HG03064 (cell line): ENCODE data around the gene CKAP2L.

Experiments
- ATAC-seq: cut with Tn5 transposase; IDR thresholded peaks from one replicate; pipeline ENCODE4 v1.9.1; 2021; ENCODE audit warnings: low read depth; ENCODE audit not compliant: unreplicated experiment

CKAP2L gene

DNA sequence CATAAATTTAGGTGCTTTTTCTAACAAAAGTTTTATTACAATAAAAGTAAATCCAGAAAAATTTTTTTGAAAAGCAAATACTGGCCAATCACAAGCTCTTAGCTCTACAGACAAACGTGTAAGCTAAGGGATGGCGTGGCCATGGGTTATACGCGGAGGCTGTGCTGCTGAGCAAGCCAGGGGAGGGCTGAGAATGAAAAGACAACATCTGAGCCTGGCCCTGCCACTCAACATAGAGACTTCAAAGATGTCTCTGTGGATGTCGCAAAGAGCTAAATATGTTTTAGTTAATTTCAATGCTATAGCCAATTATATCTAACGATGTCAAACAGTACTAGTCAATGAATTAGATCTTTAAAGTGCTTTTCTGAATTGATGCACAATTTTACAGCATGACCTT lies 76.9 kb downstream of the CKAP2L start:
- no peak for ATAC-seq
